ENCODE results near the gene ZDHHC20.

ZDHHC20 gene

DNA sequence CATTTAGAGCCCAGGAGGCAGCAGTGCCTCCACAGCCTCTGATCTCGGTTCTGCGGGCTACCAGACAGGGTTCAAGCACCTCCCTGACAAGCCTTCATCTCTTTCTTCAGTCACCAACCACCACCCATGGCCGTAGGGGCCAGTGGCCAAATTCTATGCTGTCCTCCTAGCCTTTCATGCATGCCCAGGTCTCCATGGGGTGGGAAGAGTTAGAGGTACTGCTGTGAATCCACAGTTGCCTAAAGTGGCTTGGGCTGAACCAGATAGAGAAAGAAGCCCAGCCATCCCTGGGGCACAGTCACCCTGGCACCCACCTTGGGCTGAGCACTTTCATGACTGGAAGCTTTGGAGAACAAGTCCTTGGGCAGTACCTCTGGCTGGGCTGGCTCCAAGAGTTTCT lies 97.4 kb downstream of the ZDHHC20 start:
- no peak for DNase-seq (ENCODE audit: low spot score)

DNA sequence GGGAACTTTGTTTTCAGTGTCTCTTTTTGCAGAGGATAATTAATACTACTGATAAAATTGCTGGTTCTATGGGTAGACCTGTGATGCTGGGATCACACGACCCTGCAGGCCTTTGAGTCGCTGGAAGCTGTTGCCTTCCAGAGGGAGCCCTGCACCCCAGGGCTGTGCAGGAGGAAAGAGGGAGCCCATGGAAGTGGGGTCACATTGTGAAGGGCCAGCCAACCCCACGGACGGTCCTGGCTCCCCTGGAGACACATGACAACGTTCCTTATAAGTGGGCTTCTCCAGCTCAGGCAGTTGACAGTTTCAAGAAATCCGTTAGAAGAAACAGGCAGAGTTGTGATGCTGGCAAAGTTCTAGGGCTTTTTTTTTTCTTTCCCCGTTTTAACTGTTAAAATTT lies 98.0 kb downstream of the ZDHHC20 start:
- DNase-seq (ENCODE audit: low spot score): no peak

DNA sequence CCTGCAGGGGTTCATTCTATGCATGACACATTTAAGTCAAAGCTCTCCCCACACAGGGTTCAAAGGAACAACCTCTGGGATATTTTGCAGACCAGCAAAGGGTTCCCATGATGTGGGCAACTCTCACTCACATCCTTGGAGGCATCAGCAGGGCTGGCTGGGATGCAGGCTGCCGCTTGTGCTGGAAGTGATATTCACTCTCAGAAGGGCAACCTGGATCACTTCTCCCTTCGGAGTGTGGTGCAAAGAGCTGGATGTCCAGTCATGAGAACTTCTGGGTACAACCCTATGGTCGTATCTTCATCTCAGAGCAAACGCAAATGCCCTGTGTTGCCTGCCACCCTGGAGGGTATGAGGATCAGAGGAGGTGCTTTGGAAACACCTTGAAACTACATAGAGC lies 98.6 kb downstream of the ZDHHC20 start:
- DNase-seq (ENCODE audit: low spot score): no peak

DNA sequence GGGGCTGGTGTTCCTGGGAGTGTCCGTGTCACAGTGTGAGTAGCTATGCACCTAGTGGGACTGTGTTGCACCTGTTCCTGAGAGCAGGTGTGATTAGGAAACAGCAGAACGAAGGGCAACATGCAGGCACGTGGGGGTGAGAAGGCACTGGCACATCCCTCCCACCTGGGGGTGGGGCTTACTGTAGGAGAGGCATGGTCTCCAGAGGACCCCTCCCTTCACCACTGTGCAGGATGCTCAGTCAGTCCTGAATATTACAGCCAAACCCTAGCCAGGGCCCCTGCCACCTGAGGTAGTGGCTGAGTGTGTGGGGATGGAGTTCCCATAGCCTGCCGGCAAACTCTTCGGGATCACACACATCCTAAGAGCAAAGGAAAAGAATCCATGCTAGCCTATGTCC lies 99.2 kb downstream of the ZDHHC20 start:
- no peak for DNase-seq (ENCODE audit: low spot score)

DNA sequence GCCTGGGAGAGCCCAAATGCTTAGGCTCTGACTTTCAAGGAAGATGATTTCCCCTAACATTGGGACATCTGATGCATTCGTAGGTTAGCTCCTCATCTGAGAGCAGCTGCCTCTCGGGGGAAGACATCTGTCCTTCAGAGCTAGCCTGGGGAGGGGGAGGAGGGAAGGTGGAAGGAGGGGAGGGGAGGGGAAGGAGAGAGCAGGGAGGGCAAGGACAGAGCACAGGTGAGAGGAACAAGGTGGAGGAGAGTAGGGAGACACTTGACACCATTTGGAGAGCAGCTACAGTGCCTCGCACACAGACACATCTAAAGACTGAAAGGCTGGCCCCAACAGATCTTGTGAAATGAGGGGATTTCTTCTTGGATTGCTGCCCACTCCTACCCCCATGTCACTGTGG lies 103.8 kb downstream of the ZDHHC20 start:
- DNase-seq (ENCODE audit: low spot score): no peak

DNA sequence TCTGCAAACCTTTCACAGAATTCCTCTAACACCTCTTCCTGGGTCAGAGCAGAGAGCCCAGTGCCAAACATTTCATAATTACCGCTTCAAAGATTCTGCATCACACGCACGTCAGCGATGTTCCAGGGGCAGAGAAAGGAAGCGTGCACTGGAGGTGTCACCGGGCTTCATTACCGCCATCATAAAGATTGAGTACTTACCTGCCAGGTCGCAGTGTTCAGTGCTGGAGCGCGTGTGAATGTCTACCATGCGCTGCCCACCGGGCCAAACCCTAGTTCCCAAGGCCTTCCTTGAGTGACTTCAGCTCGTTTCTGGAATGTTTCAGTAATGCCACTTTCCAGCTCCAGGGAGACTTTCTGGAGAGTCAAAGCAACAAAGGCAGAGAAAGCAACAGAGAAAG lies 104.4 kb downstream of the ZDHHC20 start:
- DNase-seq (ENCODE audit: low spot score): no peak

DNA sequence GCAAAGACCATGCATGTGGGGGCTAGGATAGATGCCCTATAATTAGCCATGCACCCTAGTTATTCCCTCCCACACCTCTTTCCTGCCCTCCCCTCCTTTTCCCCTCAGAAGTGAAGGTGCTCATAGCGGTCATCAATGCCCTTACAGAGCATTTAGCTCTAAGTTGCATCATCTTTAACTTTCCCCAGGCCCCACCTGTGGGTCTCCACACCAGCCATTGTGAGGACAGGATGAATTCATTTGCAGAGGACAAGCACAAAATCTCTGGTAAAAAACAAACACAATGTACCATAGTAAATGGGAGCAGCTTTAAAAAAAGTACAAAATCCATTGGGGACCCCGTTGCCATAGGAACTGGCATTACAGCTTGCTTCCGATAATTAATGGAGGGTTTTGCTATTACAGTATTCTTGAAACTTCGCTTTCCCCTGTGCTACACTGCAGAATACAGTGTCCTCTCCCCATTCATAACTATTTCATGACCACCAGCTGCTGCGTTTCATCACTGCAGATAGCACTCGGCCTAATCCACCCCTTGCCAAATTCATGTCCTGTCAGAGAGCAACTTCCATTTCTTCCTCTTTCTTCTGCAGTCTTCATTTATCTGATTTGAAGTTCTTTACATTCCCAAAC lies 110.5 kb downstream of the ZDHHC20 start:
- DNase-seq (ENCODE audit: low spot score): no peak

DNA sequence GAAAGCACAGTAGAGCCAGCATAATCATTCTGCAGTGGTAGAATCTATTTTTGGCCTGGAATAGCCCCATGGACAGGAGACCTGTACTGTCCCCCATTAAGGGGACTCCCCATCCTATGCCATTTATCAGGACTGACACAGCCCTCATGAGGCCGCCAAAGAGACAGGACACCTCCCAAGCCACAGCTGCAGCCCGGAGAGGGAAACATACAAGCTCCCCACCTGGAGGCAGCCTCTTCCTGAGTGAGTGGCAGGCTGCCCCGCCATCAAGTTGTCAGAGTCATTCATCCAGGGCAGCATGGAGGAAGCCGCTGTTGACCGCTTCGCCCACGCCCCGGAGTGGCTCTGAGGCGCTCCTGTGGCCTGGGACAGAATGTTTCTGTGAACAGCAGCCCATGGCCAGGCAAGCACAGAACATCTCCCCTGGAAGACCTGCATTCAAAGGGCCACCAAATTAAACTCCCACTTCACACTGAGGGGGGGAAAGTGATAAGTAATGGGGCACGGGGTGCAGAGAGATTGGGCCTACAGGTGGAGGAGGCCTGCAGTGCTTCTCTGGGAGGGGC lies 111.3 kb downstream of the ZDHHC20 start:
- no peak for DNase-seq (ENCODE audit: low spot score)

DNA sequence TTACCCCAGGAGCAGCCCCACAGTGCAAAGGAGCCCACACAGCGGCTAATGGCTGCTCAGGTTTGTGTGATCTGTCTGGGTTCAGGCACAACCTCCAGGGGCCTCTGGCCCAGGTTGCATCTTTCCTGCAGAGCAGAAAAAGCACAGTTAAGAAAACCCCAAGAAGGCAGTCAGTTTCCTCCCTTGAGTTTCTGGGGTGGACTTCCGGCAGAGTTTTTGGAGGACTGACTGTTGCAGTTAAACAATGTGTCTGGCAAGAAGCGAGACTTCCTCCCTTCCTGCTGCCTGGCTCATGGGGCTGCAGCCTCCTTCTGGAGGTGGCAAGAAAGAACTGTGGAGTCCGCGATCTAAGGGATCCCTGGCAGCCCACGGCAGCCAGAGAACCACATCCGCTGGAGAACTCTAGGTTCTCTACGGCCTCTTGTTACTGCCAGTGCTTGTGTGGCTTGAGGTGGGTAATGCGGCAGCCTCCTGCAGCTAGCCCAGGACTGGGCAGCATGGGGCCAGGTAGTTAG lies 114.4 kb downstream of the ZDHHC20 start:
- DNase-seq (ENCODE audit: low spot score): no peak

DNA sequence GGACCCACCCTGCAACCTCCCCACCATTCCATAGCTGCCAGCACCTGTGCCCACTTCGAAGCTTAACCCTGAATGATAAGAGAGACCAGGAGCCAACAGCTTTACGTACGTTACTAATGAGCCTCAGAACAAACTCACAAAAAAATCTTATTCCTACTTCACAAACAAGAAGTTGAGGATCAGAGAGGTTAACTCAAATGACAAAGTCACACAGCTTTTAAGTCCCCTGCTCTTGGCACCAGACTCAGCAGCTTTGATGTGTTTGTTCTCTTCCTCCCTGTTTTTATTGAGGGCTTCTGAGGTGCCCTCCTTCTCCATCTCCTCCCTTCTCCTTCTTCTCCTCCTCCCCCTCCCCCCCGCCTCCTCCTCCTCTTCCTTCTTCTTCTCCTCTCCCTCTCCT lies 115.4 kb downstream of the ZDHHC20 start:
- DNase-seq (ENCODE audit: low spot score): no peak

DNA sequence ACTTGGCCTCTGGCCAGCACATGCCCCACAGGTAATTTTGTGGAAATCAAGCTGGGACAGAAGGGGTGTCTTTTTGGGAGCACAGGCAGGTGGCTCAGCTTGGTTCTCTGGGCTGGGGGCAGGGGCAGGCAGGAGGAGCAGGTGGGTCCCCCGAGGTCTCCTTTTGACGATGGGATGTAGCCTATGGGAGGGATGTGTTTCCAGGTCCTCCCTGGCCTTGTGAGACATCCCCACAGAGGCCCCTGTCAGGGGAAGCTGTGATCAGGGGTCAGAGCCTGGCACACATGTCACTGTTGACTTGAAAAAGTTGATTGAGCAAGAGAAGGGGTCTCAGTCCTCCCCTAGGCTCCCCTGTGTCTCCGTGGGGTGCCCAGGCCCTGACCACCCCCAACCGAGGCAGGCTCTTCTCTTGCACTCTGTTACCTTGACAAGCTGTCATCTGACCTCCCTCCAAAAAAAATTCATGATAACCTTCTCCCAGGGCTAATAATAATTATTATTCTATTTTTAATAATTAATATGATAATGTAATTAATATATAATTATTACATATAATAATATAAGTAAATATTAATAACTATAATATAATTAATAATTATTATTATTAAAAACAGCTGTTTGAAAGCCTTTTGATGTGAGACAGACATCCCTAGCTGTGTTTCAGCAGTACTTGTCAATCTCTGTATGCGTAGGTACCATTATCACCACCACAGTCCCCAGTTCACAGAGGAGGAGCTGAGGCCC lies 116.2 kb downstream of the ZDHHC20 start:
- no peak for DNase-seq (ENCODE audit: low spot score)

DNA sequence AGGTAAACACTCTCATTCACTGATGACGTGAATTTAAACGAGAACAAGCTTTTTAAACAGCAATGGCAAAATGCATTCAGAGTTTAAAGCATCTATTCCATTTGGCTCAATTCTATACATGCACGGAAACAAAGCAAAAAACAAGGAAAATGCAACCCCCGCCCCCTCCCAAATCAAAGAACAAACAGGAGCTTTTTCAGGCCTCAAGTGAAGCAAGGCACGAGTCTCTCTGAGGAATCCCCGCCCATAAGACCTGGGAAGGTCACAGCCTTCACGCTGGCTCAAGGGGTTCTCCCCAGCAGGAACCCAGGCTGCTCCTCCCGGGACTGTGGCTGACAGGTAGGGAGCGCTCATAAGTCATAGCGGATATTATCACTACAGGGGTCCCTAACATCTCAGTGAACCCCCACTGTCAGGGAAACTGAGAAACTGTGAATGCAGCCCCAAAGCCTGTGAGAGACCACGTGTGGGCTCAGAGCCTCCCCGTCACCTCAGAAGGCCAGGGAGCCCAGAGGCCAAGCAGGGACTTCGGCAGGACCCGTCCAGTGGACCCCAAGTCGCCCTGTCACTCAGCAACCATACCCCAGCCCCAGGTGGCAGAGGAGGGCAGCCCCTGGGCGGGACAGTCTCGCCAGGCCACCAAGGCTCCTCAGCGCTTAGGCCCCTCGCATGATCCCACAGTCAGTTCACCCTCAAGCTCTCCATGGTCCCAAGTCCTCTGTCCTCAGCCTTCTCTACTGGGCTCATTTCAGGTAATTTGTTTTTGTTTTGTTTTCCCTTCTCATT lies 117.3 kb downstream of the ZDHHC20 start:
- DNase-seq (ENCODE audit: low spot score): no peak

DNA sequence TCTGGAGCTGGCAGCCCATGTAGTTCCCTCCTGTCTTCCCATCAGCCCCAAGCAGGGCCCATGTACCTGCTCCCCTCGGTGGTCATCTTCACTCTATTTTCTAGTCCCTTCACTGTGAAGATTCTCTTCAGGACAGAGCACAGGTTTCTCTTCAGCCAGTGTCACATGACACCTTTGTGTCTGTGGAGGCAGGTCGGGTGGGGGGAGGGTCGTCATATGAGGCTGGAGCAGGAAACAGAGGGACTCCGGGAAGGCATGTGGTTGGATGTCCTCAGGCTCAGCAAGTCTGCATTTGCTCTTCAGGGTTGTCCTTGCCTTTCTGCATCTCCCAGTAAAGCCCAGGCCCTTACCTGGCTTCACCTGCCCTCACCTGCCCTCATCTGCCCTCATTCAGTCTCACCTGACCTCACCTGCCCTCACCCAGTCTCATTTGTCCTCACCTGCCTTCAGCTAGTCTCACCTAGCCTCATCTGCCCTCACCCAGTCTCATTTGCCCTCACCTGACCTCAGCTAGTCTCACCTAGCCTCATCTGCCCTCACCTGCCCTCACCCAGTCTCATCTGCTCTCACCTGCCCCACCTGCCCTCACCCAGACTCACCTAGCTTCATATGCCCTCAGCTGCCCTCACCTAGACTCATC lies 120.3 kb downstream of the ZDHHC20 start:
- DNase-seq (ENCODE audit: low spot score): no peak

DNA sequence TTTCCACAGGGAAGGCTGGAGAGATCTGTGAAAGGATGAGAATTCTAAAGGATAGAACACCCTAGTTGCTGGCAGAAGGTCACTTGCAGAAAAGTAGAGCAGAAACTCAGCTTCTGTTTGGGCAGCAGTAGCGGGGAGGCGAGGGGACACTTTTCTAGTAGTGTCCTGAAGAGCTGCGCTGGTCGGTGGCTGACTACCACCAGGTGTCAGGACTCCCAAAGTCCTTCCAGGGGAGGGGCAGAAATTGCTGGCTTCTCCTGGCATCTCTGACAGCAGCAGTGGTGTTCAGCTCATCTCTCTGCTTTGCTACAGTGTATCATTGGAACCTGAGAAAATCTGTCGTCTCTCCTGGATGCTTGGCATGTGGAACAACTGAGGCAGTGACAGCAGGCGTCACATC lies 120.9 kb downstream of the ZDHHC20 start:
- no peak for DNase-seq (ENCODE audit: low spot score)

DNA sequence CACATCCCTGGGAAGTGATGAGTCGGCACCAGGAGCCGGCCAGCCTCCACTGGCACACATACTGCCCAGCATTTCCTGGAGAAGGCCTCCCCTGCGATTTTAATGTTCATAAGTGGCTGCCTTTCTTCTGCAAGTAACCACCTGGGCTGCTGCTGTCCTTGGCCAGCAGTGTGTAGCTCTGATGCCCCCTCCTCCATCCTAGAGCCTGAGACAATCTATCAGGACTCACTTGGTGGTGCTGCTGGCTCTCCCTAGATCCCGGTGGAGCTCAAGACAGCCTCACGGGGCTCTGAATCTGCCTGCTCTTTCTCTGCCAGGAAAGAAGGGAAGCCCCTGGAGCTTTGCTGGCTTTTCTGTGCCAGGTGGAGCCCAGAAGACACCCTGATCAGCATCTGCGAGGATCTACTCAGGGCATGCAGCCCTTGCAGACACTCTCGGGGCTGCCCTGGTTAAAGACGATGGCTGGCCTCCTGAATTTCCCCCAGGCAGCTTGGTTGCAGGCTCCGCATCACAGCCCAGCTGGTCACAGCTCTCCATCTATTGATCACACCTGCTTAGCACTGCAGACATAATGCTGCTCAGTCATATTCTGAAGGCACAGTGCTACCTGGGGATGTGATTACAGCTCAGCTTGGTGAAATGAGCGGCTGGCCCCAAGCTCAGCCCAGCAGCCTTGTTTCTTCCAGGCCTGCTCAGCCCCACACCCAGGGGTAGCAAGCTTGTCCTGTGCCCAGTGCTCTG lies 122.3 kb downstream of the ZDHHC20 start:
- no peak for DNase-seq (ENCODE audit: low spot score)

DNA sequence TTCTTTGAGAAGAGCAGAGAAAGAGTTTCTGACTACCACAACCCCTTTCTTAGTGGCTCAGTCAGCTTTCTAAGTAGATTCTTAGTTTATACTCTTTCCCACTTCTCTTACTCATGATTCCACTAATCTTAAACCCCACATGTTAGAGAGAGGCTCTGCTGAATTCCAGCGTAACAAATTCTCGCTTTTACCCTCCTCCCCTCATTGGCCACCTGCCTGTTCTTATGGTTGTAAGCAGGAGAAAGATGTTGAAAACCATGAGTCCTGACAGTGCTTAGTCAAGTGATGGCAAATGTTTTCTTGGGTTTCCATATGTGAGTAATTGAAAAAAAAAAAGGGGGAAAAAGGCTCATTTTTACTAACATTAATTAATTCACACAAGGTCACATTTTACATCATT lies 125.9 kb downstream of the ZDHHC20 start:
- no peak for DNase-seq (ENCODE audit: low spot score)

DNA sequence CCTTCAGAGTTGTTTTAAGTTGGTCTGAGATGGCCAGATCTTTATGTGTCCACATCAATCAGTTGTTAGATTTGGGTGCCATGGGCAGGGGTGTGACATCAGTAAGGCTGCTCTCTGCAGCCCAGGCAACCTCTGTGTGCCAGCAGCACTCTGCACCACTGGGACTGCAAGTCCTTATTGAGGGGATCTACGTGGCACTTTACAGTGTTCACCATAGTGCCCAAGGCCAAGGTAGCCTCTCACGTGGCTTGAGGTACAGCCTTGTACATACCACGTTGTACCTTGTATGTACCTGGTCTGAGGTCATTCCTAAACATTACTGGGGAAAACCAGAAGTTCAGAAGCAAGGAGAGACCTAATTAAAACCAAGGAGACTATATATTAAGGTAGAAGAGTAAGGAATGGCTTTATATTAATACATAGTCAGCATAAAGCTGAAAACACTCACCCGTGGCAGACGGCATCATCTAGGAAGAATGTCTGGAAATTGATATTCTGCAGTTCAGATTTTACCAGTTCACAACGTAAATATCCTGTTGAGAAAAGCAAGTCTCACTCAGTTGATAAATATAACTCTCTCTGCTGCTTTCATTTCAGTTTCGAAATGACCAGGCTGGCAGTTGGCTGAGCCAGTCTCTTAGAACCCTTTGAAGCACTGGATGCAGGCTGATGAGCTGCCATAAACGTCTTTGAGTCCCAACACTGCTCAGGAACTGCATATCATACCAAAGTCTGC lies 128.8 kb downstream of the ZDHHC20 start:
- DNase-seq (ENCODE audit: low spot score): no peak

DNA sequence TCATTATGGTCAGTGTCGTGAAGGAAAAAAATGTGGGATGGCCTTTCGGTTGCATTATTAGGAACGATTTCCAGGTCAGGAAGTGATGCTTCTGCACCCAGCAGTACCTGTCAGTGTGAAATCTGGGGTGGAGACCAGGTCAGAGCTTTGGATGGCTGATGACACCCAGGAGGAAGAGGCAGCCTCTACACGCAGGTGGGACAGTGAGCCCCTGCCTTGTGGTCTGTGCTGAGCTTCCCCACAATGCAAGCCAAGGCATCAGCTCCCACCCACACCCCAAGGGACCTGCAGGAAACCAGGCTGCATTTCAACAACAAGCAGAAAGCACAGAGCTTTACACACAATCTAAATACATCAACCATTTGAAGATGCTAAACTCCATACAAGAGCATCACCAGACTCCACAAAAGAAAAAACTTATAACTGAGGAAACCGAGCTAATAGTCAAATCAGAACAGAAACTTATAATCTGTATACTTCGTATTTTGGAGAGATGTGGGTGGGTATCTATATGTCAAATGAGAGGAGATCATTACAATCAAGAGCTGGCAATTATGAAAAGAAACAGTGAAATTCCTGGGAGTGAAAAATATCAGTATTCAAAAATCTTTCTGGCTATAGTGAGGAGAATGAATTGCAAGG lies 130.1 kb downstream of the ZDHHC20 start:
- DNase-seq (ENCODE audit: low spot score): no peak

DNA sequence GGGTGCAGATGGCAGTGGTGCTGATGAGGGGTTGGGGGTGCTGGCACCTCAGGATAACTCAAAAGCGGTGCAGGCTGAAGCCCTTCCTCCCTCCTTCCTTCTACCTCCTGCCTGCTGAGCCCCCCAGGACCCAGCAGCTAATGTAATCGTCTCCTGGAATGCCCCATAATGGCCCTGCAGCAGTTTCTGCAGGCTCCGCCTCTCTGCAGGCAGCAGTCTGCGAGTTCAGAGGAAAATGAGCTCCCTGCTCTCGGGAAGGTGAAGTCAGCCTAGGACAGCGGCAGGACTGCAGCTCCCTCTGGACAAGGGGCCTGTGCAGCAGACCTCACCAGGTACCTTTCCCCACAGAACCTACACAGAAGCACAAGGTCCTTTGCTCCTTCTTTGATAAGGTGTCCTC lies 130.9 kb downstream of the ZDHHC20 start:
- no peak for DNase-seq (ENCODE audit: low spot score)

Data from ecto neural progenitor cell (in vitro differentiated cells).